PFSK-1 (cell line): Measurements from ENCODE around the gene SNX13.

Experiments
- FOXP2 ChIP-seq: optimal IDR thresholded peaks from 2 replicates; pipeline ENCODE3; 2011; ENCODE audit warnings: borderline replicate concordance, control low read depth, inconsistent platforms; ENCODE audit not compliant: insufficient read depth; ENCODE audit errors: extremely low read length, extremely low read depth
- POLR2AphosphoS5 ChIP-seq: IDR thresholded peaks from 2 replicates; pipeline ENCODE4 v1.6.1; 2012; ENCODE audit warnings: low read depth, mild to moderate bottlenecking, control low read depth, low read length, moderate library complexity
- REST ChIP-seq, 2 experiments: IDR thresholded peaks; 2 replicates each; pipeline versions ENCODE4 v1.6.1 to v1.8.0; 2011 to 2012; ENCODE audit warnings: low read depth in 2 of 2, low read length in 2 of 2, control low read depth in 1 of 2, inconsistent platforms in 1 of 2, mild to moderate bottlenecking in 1 of 2, moderate library complexity in 1 of 2; ENCODE audit not compliant: insufficient read depth in 1 of 2
- SIN3A ChIP-seq: IDR thresholded peaks from 2 replicates; pipeline ENCODE4 v1.6.1; 2012; ENCODE audit warnings: mild to moderate bottlenecking, low read length, moderate library complexity, borderline replicate concordance; ENCODE audit not compliant: insufficient read depth
- TAF1 ChIP-seq: IDR thresholded peaks from 2 replicates; pipeline ENCODE4 v1.6.1; 2012; ENCODE audit warnings: low read length, control low read depth, borderline replicate concordance; ENCODE audit not compliant: insufficient read depth

SNX13 gene

DNA sequence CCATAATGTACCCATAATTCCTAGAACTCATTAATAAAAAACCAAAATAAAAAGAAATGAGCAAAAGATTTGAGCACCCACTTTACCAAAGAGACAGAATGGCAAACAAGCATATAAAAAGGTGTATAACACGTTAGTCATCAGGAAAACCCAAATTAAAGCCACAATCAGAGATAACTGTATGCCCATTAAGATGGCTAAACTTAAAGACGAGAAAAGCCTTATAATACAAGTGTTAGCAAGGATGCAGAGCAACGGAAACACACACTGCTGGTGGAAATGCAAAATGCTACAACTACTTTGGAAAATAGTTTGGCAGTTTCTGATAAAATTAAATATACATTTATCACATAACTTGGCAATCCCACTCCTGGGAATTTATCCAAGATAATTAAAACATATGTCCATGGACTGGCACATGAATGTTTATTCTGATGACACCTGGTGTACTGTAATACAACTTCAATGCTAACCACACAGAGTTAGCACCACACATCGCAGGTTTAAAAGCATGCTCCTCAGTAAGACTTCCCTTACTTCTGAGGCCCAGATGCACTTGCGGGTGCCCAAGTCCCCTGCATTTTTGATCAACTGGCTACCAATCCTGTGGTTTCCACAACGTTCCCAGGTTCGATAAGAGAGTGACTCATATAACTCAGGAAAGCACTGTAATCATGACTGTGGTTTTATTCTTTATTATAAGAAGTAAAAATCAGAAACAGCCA, 158.6 kb downstream of the SNX13 start:
- no peak for TF ChIP-seq REST (IDR thresholded peaks at IDR 0.05; ENCODE audit: insufficient read depth in 1 of 2, low read depth in 2 of 2, low read length in 2 of 2)
- TF ChIP-seq SIN3A: no peak
- no peak for TF ChIP-seq TAF1
- no peak for TF ChIP-seq POLR2AphosphoS5
- TF ChIP-seq FOXP2: no peak

DNA sequence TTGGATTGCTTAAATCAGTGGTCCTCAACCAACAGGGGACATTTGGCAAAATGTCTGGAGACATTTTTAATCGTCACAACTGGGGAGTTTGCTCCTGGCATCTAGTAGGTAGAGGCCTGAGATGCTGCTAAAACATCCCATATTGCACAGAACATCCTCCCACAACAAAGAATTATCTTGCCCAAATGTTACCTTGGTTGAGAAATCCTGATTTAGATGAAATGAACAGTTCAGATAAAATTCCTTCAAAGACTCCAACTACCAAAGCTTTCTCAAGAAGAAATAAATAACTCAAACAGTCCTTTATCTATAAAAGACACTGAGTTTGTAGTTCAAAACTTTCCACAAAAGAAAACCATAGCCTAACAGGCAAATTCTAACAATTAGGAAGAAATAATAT, 160.9 kb downstream of the SNX13 start:
- TF ChIP-seq REST (IDR thresholded peaks at IDR 0.05; ENCODE audit: insufficient read depth in 1 of 2, low read depth in 2 of 2, low read length in 2 of 2) (no peak), SIN3A (no peak), FOXP2 (no peak), POLR2AphosphoS5 (no peak), TAF1 (no peak)

GRCh38 chr7:17774716-17775288, 165.5 kb downstream of the SNX13 start:
- TF ChIP-seq SIN3A (no peak), POLR2AphosphoS5 (no peak), REST (IDR thresholded peaks at IDR 0.05; ENCODE audit: insufficient read depth in 1 of 2, low read depth in 2 of 2, low read length in 2 of 2) (no peak), FOXP2 (no peak), TAF1 (no peak)

GRCh38 chr7:17774248-17774647, 166.0 kb downstream of the SNX13 start:
- no peak for TF ChIP-seq FOXP2
- TF ChIP-seq SIN3A: no peak
- TF ChIP-seq POLR2AphosphoS5: no peak
- TF ChIP-seq REST (IDR thresholded peaks at IDR 0.05; ENCODE audit: insufficient read depth in 1 of 2, low read depth in 2 of 2, low read length in 2 of 2): no peak
- TF ChIP-seq TAF1: no peak
